Measurements from ENCODE around the gene CPT2.

CPT2 gene

GRCh38 chr1:53196485-53197290 lies at the start of gene CPT2 (continued):
- TF ChIP-seq, protein P1, sequence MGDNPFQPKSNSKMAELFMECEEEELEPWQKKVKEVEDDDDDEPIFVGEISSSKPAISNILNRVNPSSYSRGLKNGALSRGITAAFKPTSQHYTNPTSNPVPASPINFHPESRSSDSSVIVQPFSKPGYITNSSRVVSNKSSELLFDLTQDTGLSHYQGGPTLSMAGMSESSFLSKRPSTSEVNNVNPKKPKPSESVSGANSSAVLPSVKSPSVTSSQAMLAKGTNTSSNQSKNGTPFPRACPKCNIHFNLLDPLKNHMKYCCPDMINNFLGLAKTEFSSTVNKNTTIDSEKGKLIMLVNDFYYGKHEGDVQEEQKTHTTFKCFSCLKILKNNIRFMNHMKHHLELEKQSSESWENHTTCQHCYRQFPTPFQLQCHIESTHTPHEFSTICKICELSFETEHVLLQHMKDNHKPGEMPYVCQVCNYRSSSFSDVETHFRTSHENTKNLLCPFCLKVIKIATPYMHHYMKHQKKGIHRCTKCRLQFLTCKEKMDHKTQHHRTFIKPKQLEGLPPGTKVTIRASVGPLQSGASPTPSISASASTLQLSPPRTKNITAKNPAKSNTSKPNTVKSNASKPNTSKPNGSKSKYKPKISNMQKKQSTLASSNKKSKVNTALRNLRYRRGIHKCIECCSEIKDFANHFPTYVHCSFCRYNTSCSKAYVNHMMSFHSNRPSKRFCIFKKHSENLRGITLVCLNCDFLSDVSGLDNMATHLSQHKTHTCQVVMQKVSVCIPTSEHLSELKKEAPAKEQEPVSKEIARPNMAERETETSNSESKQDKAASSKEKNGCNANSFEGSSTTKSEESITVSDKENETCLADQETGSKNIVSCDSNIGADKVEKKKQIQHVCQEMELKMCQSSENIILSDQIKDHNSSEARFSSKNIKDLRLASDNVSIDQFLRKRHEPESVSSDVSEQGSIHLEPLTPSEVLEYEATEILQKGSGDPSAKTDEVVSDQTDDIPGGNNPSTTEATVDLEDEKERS (tag by site-specific recombination; IDR thresholded peaks at IDR 0.05), result no peak
- no peak for TF ChIP-seq BCL11B (tag by site-specific recombination; IDR thresholded peaks at IDR 0.05; ENCODE audit: low read depth)
- peak; percentile 95 for TF ChIP-seq ZBTB20 (tag by site-specific recombination; IDR thresholded peaks at IDR 0.05)
- no peak for TF ChIP-seq ZNF664 (tag by site-specific recombination; IDR thresholded peaks at IDR 0.05)
- peak; percentile 83; the same call in 1 of the 2 replicates for TF ChIP-seq ELK4 (IDR thresholded peaks at IDR 0.05; ENCODE audit: borderline replicate concordance, low read depth, low read length)
- TF ChIP-seq PRDM4 (tag by site-specific recombination; IDR thresholded peaks at IDR 0.05), result no peak
- no peak for TF ChIP-seq ZNF202 (tag by site-specific recombination; IDR thresholded peaks at IDR 0.05; ENCODE audit: borderline replicate concordance)
- no peak for TF ChIP-seq ZNF341 (tag by site-specific recombination; IDR thresholded peaks at IDR 0.05; ENCODE audit: low read depth)
- TF ChIP-seq KLF16 (tag by site-specific recombination; IDR thresholded peaks at IDR 0.05), result peak; percentile 56; the same call in 1 of the 2 replicates
- TF ChIP-seq ZNF404 (tag by site-specific recombination; IDR thresholded peaks at IDR 0.05), result no peak
- TF ChIP-seq KLF9 (tag by site-specific recombination; IDR thresholded peaks at IDR 0.05; ENCODE audit: low read depth), result peak; percentile 61
- peak; percentile 76 for TF ChIP-seq FEZF1 (tag by site-specific recombination; IDR thresholded peaks at IDR 0.05)
- TF ChIP-seq ZNF639 (tag by site-specific recombination; IDR thresholded peaks at IDR 0.05), result no peak
- TF ChIP-seq SCRT1 (tag by site-specific recombination; IDR thresholded peaks at IDR 0.05; ENCODE audit: borderline replicate concordance), result no peak
- no peak for TF ChIP-seq YY1 (tag by site-specific recombination; IDR thresholded peaks at IDR 0.05)
- 0 out of 2 replicates have a peak, but pooled peaks have one; percentile 40 for TF ChIP-seq KLF10 (tag by site-specific recombination; IDR thresholded peaks at IDR 0.05)
- no peak for TF ChIP-seq GFI1B (tag by site-specific recombination; IDR thresholded peaks at IDR 0.05)
- no peak for TF ChIP-seq ZNF169 (tag by site-specific recombination; IDR thresholded peaks at IDR 0.05)
- TF ChIP-seq, protein P2, sequence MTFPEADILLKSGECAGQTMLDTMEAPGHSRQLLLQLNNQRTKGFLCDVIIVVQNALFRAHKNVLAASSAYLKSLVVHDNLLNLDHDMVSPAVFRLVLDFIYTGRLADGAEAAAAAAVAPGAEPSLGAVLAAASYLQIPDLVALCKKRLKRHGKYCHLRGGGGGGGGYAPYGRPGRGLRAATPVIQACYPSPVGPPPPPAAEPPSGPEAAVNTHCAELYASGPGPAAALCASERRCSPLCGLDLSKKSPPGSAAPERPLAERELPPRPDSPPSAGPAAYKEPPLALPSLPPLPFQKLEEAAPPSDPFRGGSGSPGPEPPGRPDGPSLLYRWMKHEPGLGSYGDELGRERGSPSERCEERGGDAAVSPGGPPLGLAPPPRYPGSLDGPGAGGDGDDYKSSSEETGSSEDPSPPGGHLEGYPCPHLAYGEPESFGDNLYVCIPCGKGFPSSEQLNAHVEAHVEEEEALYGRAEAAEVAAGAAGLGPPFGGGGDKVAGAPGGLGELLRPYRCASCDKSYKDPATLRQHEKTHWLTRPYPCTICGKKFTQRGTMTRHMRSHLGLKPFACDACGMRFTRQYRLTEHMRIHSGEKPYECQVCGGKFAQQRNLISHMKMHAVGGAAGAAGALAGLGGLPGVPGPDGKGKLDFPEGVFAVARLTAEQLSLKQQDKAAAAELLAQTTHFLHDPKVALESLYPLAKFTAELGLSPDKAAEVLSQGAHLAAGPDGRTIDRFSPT (tag by site-specific recombination; IDR thresholded peaks at IDR 0.05), result no peak
- TF ChIP-seq ZNF366 (tag by site-specific recombination; conservative IDR thresholded peaks at IDR 0.05), result peak; percentile 63
- TF ChIP-seq KLF8 (tag by site-specific recombination; IDR thresholded peaks at IDR 0.05), result peak; percentile 74
- TF ChIP-seq ZNF544 (tag by site-specific recombination; IDR thresholded peaks at IDR 0.05), result no peak
- TF ChIP-seq BCL11A (tag by site-specific recombination; IDR thresholded peaks at IDR 0.05; ENCODE audit: low read depth), result no peak
- no peak for TF ChIP-seq MZF1 (tag by site-specific recombination; IDR thresholded peaks at IDR 0.05; ENCODE audit: borderline replicate concordance)
- TF ChIP-seq ZBTB8A (tag by site-specific recombination; IDR thresholded peaks at IDR 0.05), result peak; percentile 88
- TF ChIP-seq ZNF777 (tag by site-specific recombination; IDR thresholded peaks at IDR 0.05; ENCODE audit: borderline replicate concordance), result no peak
- TF ChIP-seq ZNF677 (tag by site-specific recombination; IDR thresholded peaks at IDR 0.05), result 0 out of 2 replicates have a peak, but pooled peaks have one; percentile 39
- TF ChIP-seq ZNF837 (tag by site-specific recombination; IDR thresholded peaks at IDR 0.05), result no peak
